Activated CD4-positive, alpha-beta T cell treated with anti-CD3 and anti-CD28 coated beads for 1 hour (primary cell): Measurements from ENCODE around the gene RABEP2.
"Not testable (repeated sequence)": the region's sequence is repeated elsewhere in the genome, so short reads cannot be mapped to it uniquely, and the experiment has no call there.

Source experiments
- DNase-seq: peaks from one replicate; pipeline ENCODE4 v3.0.0-alpha.2; 2020

The RABEP2 gene

GRCh38 chr16:28924762-28925385, at the start of gene RABEP2:
RABEP2 (minus strand) TSS chr16:28925238; CDS start chr16:28925163, 75 bp downstream.
- peak; percentile 90 for DNase-seq

- peak; percentile 84 for DNase-seq
Measured at GRCh38 chr16:28974437-28975157, 49.6 kb upstream of the RABEP2 start, which contains the start of gene SPNS1. SPNS1 (plus strand) TSS chr16:28974778; CDS start chr16:28975152, 374 bp downstream.

GRCh38 chr16:28974007-28974436, 49.0 kb upstream of the RABEP2 start:
- DNase-seq, result no peak

- DNase-seq, result not testable (repeated sequence)
Measured at GRCh38 chr16:28969696-28970095, 44.7 kb upstream of the RABEP2 start.

- no peak for DNase-seq
Measured at GRCh38 chr16:28967156-28967555, 42.1 kb upstream of the RABEP2 start.

- DNase-seq, result no peak
Measured at GRCh38 chr16:28964496-28964895, 39.5 kb upstream of the RABEP2 start.

GRCh38 chr16:28964072-28964471, 39.0 kb upstream of the RABEP2 start:
- no peak for DNase-seq

- no peak for DNase-seq
Measured at GRCh38 chr16:28958836-28959235, 33.8 kb upstream of the RABEP2 start.

- DNase-seq, result no peak
Measured at GRCh38 chr16:28958216-28958615, 33.2 kb upstream of the RABEP2 start.

GRCh38 chr16:28951410-28951943, 26.4 kb upstream of the RABEP2 start:
- DNase-seq, result no peak

- DNase-seq, result peak; percentile 99
Measured at GRCh38 chr16:28950648-28951409, 25.8 kb upstream of the RABEP2 start, which contains the start of gene NFATC2IP. NFATC2IP (plus strand) TSS chr16:28950937; CDS start chr16:28951012, 75 bp downstream.

GRCh38 chr16:28946681-28947080, 21.6 kb upstream of the RABEP2 start:
- no peak for DNase-seq

GRCh38 chr16:28943281-28943680, 18.2 kb upstream of the RABEP2 start:
- DNase-seq, result no peak

- not testable (repeated sequence) for DNase-seq
Measured at GRCh38 chr16:28939825-28940224, 14.8 kb upstream of the RABEP2 start.

- DNase-seq, result no peak
Measured at GRCh38 chr16:28938721-28939120, 13.7 kb upstream of the RABEP2 start.

GRCh38 chr16:28937222-28937876, 12.3 kb upstream of the RABEP2 start:
- no peak for DNase-seq

- DNase-seq, result no peak
Measured at GRCh38 chr16:28936784-28937155, 11.7 kb upstream of the RABEP2 start.

GRCh38 chr16:28935924-28936783, 11.1 kb upstream of the RABEP2 start:
- peak; percentile 77 for DNase-seq

- DNase-seq, result no peak
Measured at GRCh38 chr16:28935346-28935745, 10.3 kb upstream of the RABEP2 start.

GRCh38 chr16:28933171-28933570, 8.1 kb upstream of the RABEP2 start:
- no peak for DNase-seq

GRCh38 chr16:28932339-28933141, 7.5 kb upstream of the RABEP2 start:
- no peak for DNase-seq
